K562 (cell line): ENCODE measurements around the gene RNF186. TPM values are rescaled to one million over a fixed set of nuclear protein-coding genes. Genes with fewer than 3 reads are reported as not detected.

Experiments used
- ATAC-seq: fragments of 200-7000 bp; cut with Tn5 transposase; 3 replicates; pipeline ENCODE4 v1.9.1; 2020; ENCODE audit warnings: moderate library complexity
- BruUV-seq: library from RNA; stranded (reverse); fragments of 400-500 nt; replicated peaks from 2 replicates; lab custom pipeline; 2021; lab: Mats Ljungman, UMichigan
- CTCF ChIA-PET: fragments of 300-600 bp; formaldehyde crosslinking; extraction: SDS; loops from one replicate; lab custom pipeline; 2021; ENCODE audit warnings: low intra/inter-chr PET ratio; lab: Yijun Ruan, JAX
- POLR2A ChIA-PET: fragments of 300-600, 350-650 bp; sonication (Branson Sonifier 250); formaldehyde crosslinking; extraction: SDS; loops from one replicate; lab custom pipeline; 2021; ENCODE audit warnings: antibody characterized with exemption, inconsistent platforms; lab: Yijun Ruan, JAX
- DNase-seq, 4 experiments: peaks; one replicate each; pipeline versions ENCODE4 v3.0.0 to v3.0.0-alpha.2; 2011 to 2018; ENCODE audit warnings: low spot score in 3 of 4, mixed read lengths in 3 of 4; ENCODE audit errors: extremely low read depth in 1 of 4
- FAIRE-seq: peaks from 2 replicates; lab custom pipeline; 2011; peaks lifted over from hg19 to GRCh38; lab: Jason Lieb, UNC
- H2AFZ ChIP-seq: 2 replicates; pipeline ENCODE4 v1.6.0; 2011; ENCODE audit warnings: low read depth, low read length, control low read depth, inconsistent platforms
- H3K27ac ChIP-seq: fragments of 200-600 bp; 3 replicates; pipeline ENCODE4 v1.8.0; 2011; ENCODE audit warnings: low read depth, mild to moderate bottlenecking, control low read depth, inconsistent platforms, low read length, moderate library complexity, mixed read lengths; ENCODE audit errors: extremely low read depth
- H3K27me3 ChIP-seq, 2 experiments: fragments of 300-600 bp in 1 of 2; 2 replicates in 1 of 2; 3 replicates in 1 of 2; pipeline versions ENCODE4 v1.6.0 to v1.8.0; 2011; ENCODE audit warnings: inconsistent platforms in 2 of 2, low read length in 2 of 2, mild to moderate bottlenecking in 1 of 2, mixed read lengths in 1 of 2, moderate library complexity in 1 of 2; ENCODE audit not compliant: control insufficient read depth in 2 of 2, insufficient read depth in 2 of 2
- H3K36me3 ChIP-seq: fragments of 300-600 bp; 3 replicates; pipeline ENCODE4 v1.8.0; 2011; ENCODE audit warnings: mild to moderate bottlenecking, low read length, inconsistent platforms; ENCODE audit not compliant: control insufficient read depth, insufficient read depth
- H3K4me1 ChIP-seq, 2 experiments: fragments of 200-600 bp in 1 of 2; replicated peaks in 1 of 2; 2 replicates in 1 of 2; 3 replicates in 1 of 2; pipeline versions ENCODE4 v1.5.1 to v1.8.0; 2011; ENCODE audit warnings: inconsistent platforms in 2 of 2, low read length in 2 of 2, mild to moderate bottlenecking in 1 of 2, mixed read lengths in 1 of 2, moderate library complexity in 1 of 2; ENCODE audit not compliant: control insufficient read depth in 2 of 2, insufficient read depth in 2 of 2
- H3K4me2 ChIP-seq: 2 replicates; pipeline ENCODE4 v1.6.1; 2011; ENCODE audit warnings: low read length, control low read depth, inconsistent platforms, mixed read lengths; ENCODE audit not compliant: insufficient read depth
- H3K4me3 ChIP-seq: fragments of 200-600 bp; sonication (generic), shearing (Covaris generic); 2 replicates; pipeline ENCODE4 v1.5.1; 2016; ENCODE audit warnings: control low read depth, inconsistent platforms
- H3K79me2 ChIP-seq: fragments of 200-600 bp; 3 replicates; pipeline ENCODE4 v1.8.0; 2011; ENCODE audit warnings: low read length, inconsistent platforms; ENCODE audit not compliant: control insufficient read depth, insufficient read depth
- H3K9ac ChIP-seq, 2 experiments: 2 replicates each; pipeline versions ENCODE4 v1.6.0 to v1.6.1; 2011; ENCODE audit warnings: low read depth in 2 of 2, low read length in 2 of 2, control low read depth in 1 of 2, inconsistent platforms in 1 of 2, mild to moderate bottlenecking in 1 of 2, mixed read lengths in 1 of 2; ENCODE audit not compliant: insufficient read depth in 1 of 2
- H3K9me1 ChIP-seq: one replicate; pipeline ENCODE4 v1.6.0; 2011; ENCODE audit warnings: inconsistent platforms, mild to moderate bottlenecking, low read length, moderate library complexity; ENCODE audit not compliant: control insufficient read depth, insufficient read depth
- H3K9me3 ChIP-seq: replicated peaks from 2 replicates; pipeline ENCODE4 v1.5.1; 2011; ENCODE audit warnings: low read depth, low read length, inconsistent platforms; ENCODE audit not compliant: control insufficient read depth, insufficient read depth
- H4K20me1 ChIP-seq: replicated peaks from 2 replicates; pipeline ENCODE4 v1.6.1; 2011; ENCODE audit warnings: low read length, inconsistent platforms, mixed read lengths; ENCODE audit not compliant: control insufficient read depth, insufficient read depth
- FOXK2 ChIP-seq, 2 experiments: fragments of 450-650 bp; IDR thresholded peaks in 1 of 2; conservative IDR thresholded peaks in 1 of 2; 2 replicates each; pipeline ENCODE4 v1.6.1; 2016; ENCODE audit warnings: low read depth in 2 of 2, mild to moderate bottlenecking in 1 of 2
- NFIX ChIP-seq: fragments of 250-450 bp; sonication (Bioruptor Pico); IDR thresholded peaks from 2 replicates; pipeline ENCODE4 v1.4.0; 2020; ENCODE audit warnings: low read depth, mild to moderate bottlenecking, moderate library complexity
- ZNF282 ChIP-seq: sonication (generic); formaldehyde crosslinking; IDR thresholded peaks from 2 replicates; pipeline ENCODE4 v1.8.1; 2023; ENCODE audit warnings: missing genetic modification reagents
- WGBS: fragments of 100-300 bp; shearing (Covaris generic); methylation state at CpG from one replicate; pipeline ENCODE4 v1.1.6; 2016; ENCODE audit warnings: low coverage, mixed read lengths; ENCODE audit not compliant: insufficient coverage; ENCODE audit errors: missing lambda C conversion rate; 5-methylcytosine and 5-hydroxymethylcytosine counted together
- in situ Hi-C: fragments of 300-500 bp; cut with MboI; formaldehyde crosslinking; loops from 4 replicates; pipeline ENCODE4 v1.15.0; 2018; ENCODE audit warnings: inconsistent platforms, mixed read lengths
- intact Hi-C: fragments of 100-400 bp; cut with micrococcal nuclease; formaldehyde crosslinking; loops from 2 replicates; pipeline ENCODE4 v1.14.2; 2022
- polyA plus RNA-seq, 8 experiments: library from polyadenylated mRNA; depleted of rRNA in 4 of 8; stranded (reverse) in 5 of 8; unstranded in 3 of 8; fragments of >200 nt; fragmentation: Nextera tagmentation in 2 of 8; fragmentation: Illumina TruSeq in 1 of 8; extraction: Ambion mirVana in 2 of 8; extraction: Trizol in 1 of 8; gene quantifications; 2 replicates each; pipeline versions ENCODE4 v1.2.1 to v1.2.3, GENCODE V29; 2011 to 2014; ENCODE audit warnings: inconsistent platforms in 1 of 8, missing spikeins in 1 of 8
- total RNA-seq, 7 experiments: library from RNA; depleted of rRNA in 6 of 7; stranded (reverse); fragments of >200 nt in 6 of 7; fragmentation: Illumina TruSeq in 2 of 7; extraction: Trizol in 2 of 7; gene quantifications; 2 replicates each; pipeline versions ENCODE4 v1.2.1 to v1.2.3, GENCODE V29; 2011 to 2021; ENCODE audit warnings: low replicate concordance in 1 of 7
- TF ChIP-seq, protein P1 (sequence below), 2 experiments: fragments of 450-650 bp; IDR thresholded peaks; 2 replicates each; pipeline ENCODE4 v1.6.1; 2018; ENCODE audit warnings: mild to moderate bottlenecking in 2 of 2, low read depth in 1 of 2; ENCODE audit not compliant: partially characterized antibody in 2 of 2

Gene RNF186
- total and polyA plus RNA-seq, 9 of the 15 experiments (the other 6 are each of a cell fraction or from before 2014, with no cell fraction given) = not detected

DNA sequence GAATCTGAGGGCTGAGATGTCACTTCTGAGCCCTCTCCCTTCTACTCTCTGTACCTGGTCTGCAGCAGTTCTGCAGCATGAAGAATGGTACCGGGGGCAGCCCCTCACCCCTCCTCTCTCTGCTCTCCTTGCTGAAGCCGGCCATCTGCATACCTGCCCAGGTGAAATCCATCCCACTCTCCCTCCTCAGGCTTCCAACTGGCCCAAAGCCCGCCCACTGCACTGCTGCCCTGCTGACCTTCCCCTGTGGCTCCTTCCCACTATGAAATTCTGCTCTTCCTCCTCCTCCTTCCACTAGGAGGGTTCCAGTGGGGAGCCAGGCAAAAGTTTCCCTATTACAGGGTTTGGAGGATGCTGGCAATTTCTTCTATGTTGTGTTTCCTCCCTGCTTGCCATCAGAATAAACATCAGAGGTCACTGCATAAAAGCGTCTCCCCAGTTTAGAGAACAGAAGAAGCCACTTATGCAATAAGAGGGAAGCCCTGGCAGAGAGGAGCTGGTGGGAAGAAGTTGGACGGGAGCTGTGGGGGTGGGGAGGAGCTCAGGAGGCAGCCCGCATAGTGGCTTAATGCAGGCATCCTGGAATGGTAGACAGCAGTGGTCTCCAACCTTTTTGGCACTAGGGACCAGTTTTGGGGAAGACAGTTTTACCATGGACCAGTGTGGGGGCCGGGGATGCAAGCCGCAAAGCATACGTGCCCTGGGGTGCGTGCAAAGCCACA lies 45.7 kb downstream of the RNF186 start:
- CTCF ChIA-PET = no interaction called here
- Histone ChIP-seq H3K9ac (no peak overlapping the region), H2AFZ (no peak overlapping the region), H3K36me3 (no peaks in the 10 kb centered on the region), H3K9me3 (no peaks in the 10 kb centered on the region), H3K27ac (no peak overlapping the region), H3K79me2 (no peaks in the 10 kb centered on the region), H3K27me3 (peaks cover 37 to 81% of the 10 kb centered on the region in 2 experiments), H3K4me3 (no peak overlapping the region), H3K4me2 (no peak overlapping the region), H4K20me1 (peaks cover 6% of the 10 kb centered on the region; the same call in 1 of the 2 replicates), H3K9me1 (no peaks in the 10 kb centered on the region), H3K4me1 (0 out of 5 replicates have a peak, but pooled peaks cover 0 to 2% of the 10 kb centered on the region in 2 experiments)
- no peak for ATAC-seq
- in situ Hi-C loops = no loop called here
- 4% methylated on average over 10 of the region's 10 CpGs for WGBS
- TF ChIP-seq ZNF282 (CRISPR knock-in tag) = no peak
- TF ChIP-seq, protein P1, sequence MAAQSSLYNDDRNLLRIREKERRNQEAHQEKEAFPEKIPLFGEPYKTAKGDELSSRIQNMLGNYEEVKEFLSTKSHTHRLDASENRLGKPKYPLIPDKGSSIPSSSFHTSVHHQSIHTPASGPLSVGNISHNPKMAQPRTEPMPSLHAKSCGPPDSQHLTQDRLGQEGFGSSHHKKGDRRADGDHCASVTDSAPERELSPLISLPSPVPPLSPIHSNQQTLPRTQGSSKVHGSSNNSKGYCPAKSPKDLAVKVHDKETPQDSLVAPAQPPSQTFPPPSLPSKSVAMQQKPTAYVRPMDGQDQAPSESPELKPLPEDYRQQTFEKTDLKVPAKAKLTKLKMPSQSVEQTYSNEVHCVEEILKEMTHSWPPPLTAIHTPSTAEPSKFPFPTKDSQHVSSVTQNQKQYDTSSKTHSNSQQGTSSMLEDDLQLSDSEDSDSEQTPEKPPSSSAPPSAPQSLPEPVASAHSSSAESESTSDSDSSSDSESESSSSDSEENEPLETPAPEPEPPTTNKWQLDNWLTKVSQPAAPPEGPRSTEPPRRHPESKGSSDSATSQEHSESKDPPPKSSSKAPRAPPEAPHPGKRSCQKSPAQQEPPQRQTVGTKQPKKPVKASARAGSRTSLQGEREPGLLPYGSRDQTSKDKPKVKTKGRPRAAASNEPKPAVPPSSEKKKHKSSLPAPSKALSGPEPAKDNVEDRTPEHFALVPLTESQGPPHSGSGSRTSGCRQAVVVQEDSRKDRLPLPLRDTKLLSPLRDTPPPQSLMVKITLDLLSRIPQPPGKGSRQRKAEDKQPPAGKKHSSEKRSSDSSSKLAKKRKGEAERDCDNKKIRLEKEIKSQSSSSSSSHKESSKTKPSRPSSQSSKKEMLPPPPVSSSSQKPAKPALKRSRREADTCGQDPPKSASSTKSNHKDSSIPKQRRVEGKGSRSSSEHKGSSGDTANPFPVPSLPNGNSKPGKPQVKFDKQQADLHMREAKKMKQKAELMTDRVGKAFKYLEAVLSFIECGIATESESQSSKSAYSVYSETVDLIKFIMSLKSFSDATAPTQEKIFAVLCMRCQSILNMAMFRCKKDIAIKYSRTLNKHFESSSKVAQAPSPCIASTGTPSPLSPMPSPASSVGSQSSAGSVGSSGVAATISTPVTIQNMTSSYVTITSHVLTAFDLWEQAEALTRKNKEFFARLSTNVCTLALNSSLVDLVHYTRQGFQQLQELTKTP (IDR thresholded peaks at IDR 0.05; ENCODE audit: low read depth in 1 of 2, partially characterized antibody in 2 of 2) = no peak
- TF ChIP-seq NFIX (CRISPR knock-in tag) = no peak
- no peak for TF ChIP-seq FOXK2 (conservative IDR thresholded peaks at IDR 0.05 in 1 of 2, IDR thresholded peaks at IDR 0.05 in 1 of 2; ENCODE audit: low read depth in 2 of 2)
- intact Hi-C loops = no loop called here
- POLR2A ChIA-PET = interaction anchor here (0.7 to 1.2 kb wide), 2 partner anchors 10 to 741 kb away, joined by 3 to 4 read pairs; no protein-coding TSS in a partner anchor
- no TSS peak for BruUV-seq
- FAIRE-seq = no peak
- DNase-seq = no peak
